H9 (cell line): ENCODE measurements around the gene CCL16. TPM values are rescaled to one million over a fixed set of nuclear protein-coding genes. Genes with fewer than 3 reads are reported as not detected.

Experiments used
- DNase-seq: peaks from one replicate; pipeline ENCODE4 v3.0.0-alpha.2; 2017
- H2AFZ ChIP-seq: one replicate; pipeline ENCODE4 v1.6.1; 2013; ENCODE audit warnings: mild to moderate bottlenecking, low read length, control low read depth, moderate library complexity
- H2AK5ac ChIP-seq: 2 replicates; pipeline ENCODE4 v1.6.1; 2013; ENCODE audit warnings: low read length, control low read depth, mixed read lengths; ENCODE audit not compliant: insufficient read length
- H2BK120ac ChIP-seq: one replicate; pipeline ENCODE4 v1.6.1; 2013; ENCODE audit warnings: low read depth, mild to moderate bottlenecking, low read length, control low read depth, inconsistent platforms; ENCODE audit not compliant: poor library complexity, severe bottlenecking
- H2BK12ac ChIP-seq: 2 replicates; pipeline ENCODE4 v1.6.1; 2013; ENCODE audit warnings: low read length, control low read depth, mixed read lengths, low read depth; ENCODE audit not compliant: insufficient read length
- H2BK15ac ChIP-seq: 2 replicates; pipeline ENCODE4 v1.6.1; 2013; ENCODE audit warnings: low read depth, low read length, control low read depth
- H2BK20ac ChIP-seq: one replicate; pipeline ENCODE4 v1.6.1; 2013; ENCODE audit warnings: low read depth, mild to moderate bottlenecking, low read length, control low read depth, inconsistent platforms; ENCODE audit not compliant: poor library complexity, severe bottlenecking
- H2BK5ac ChIP-seq: 2 replicates; pipeline ENCODE4 v1.6.1; 2013; ENCODE audit warnings: low read length, control low read depth, mixed read lengths; ENCODE audit not compliant: insufficient read length
- H3K14ac ChIP-seq: 2 replicates; pipeline ENCODE4 v1.6.1; 2013; ENCODE audit warnings: low read length, control low read depth; ENCODE audit not compliant: insufficient read depth
- H3K18ac ChIP-seq: 2 replicates; pipeline ENCODE4 v1.6.1; 2013; ENCODE audit warnings: low read depth, mild to moderate bottlenecking, mixed read lengths, low read length, control low read depth; ENCODE audit not compliant: insufficient read length
- H3K23ac ChIP-seq: 2 replicates; pipeline ENCODE4 v1.6.1; 2013; ENCODE audit warnings: low read length, control low read depth, mixed read lengths, low read depth; ENCODE audit not compliant: insufficient read length
- H3K23me2 ChIP-seq: 2 replicates; pipeline ENCODE4 v1.6.1; 2013; ENCODE audit warnings: low read depth, mild to moderate bottlenecking, mixed read lengths, low read length, control low read depth; ENCODE audit not compliant: insufficient read length, poor library complexity, severe bottlenecking
- H3K27ac ChIP-seq: 2 replicates; pipeline ENCODE4 v1.5.1; 2013; ENCODE audit warnings: low read length, control low read depth, mixed read lengths, low read depth; ENCODE audit not compliant: insufficient read length
- H3K27me3 ChIP-seq: 2 replicates; pipeline ENCODE4 v1.6.1; 2013; ENCODE audit warnings: low read length, control low read depth, inconsistent platforms; ENCODE audit not compliant: insufficient read depth
- H3K4ac ChIP-seq: 2 replicates; pipeline ENCODE4 v1.6.1; 2013; ENCODE audit warnings: low read depth, mild to moderate bottlenecking, control low read depth, inconsistent platforms, low read length, moderate library complexity
- H3K4me1 ChIP-seq: 2 replicates; pipeline ENCODE4 v1.6.1; 2013; ENCODE audit warnings: low read length, control low read depth, inconsistent platforms; ENCODE audit not compliant: insufficient read depth
- H3K4me2 ChIP-seq: 2 replicates; pipeline ENCODE4 v1.6.1; 2013; ENCODE audit warnings: low read length, control low read depth, mixed read lengths; ENCODE audit not compliant: insufficient read length, insufficient read depth
- H3K56ac ChIP-seq: 2 replicates; pipeline ENCODE4 v1.6.1; 2013; ENCODE audit warnings: low read depth, mild to moderate bottlenecking, mixed read lengths, low read length, control low read depth; ENCODE audit not compliant: insufficient read length
- H3K79me1 ChIP-seq: 2 replicates; pipeline ENCODE4 v1.6.1; 2013; ENCODE audit warnings: low read depth, mild to moderate bottlenecking, moderate library complexity, low read length, control low read depth, inconsistent platforms; ENCODE audit not compliant: insufficient read depth, poor library complexity, severe bottlenecking
- H3K79me2 ChIP-seq: 2 replicates; pipeline ENCODE4 v1.6.1; 2013; ENCODE audit warnings: low read length, control low read depth, inconsistent platforms; ENCODE audit not compliant: insufficient read depth
- H3K9ac ChIP-seq: 2 replicates; pipeline ENCODE4 v1.6.1; 2013; ENCODE audit warnings: low read length, control low read depth, mixed read lengths; ENCODE audit not compliant: insufficient read length; ENCODE audit errors: extremely low read depth
- H3K9me3 ChIP-seq: one replicate; pipeline ENCODE4 v1.6.1; 2013; ENCODE audit warnings: low read depth, low read length, inconsistent platforms; ENCODE audit not compliant: control insufficient read depth
- H3T11ph ChIP-seq: one replicate; pipeline ENCODE4 v1.6.1; 2013; ENCODE audit warnings: mild to moderate bottlenecking, low read length, control low read depth, inconsistent platforms
- H4K20me1 ChIP-seq: one replicate; pipeline ENCODE4 v1.6.1; 2013; ENCODE audit not compliant: control insufficient read depth, insufficient read length, insufficient read depth
- H4K5ac ChIP-seq: 2 replicates; pipeline ENCODE4 v1.6.1; 2013; ENCODE audit warnings: low read depth, mild to moderate bottlenecking, mixed read lengths, low read length, control low read depth; ENCODE audit not compliant: insufficient read length
- H4K8ac ChIP-seq: replicated peaks from 2 replicates; pipeline ENCODE4 v1.6.1; 2013; ENCODE audit warnings: low read length, control low read depth, mixed read lengths, low read depth; ENCODE audit not compliant: insufficient read length
- H4K91ac ChIP-seq: 2 replicates; pipeline ENCODE4 v1.6.1; 2013; ENCODE audit warnings: low read depth, mild to moderate bottlenecking, moderate library complexity, mixed read lengths, low read length, control low read depth; ENCODE audit not compliant: insufficient read length
- H3K27ac Mint-ChIP-seq, 3 experiments: 2 replicates in 2 of 3; 3 replicates in 1 of 3; pipeline ENCODE4 v1.8.0; 2020 to 2021; ENCODE audit warnings: mixed read lengths in 3 of 3, mild to moderate bottlenecking in 1 of 3, moderate library complexity in 1 of 3
- H3K27me3 Mint-ChIP-seq: 2 replicates; pipeline ENCODE4 v1.8.0; 2021; ENCODE audit warnings: low read depth, mild to moderate bottlenecking, moderate library complexity, mixed read lengths
- H3K36me3 Mint-ChIP-seq, 3 experiments: 2 replicates in 2 of 3; 3 replicates in 1 of 3; pipeline ENCODE4 v1.8.0; 2020 to 2021; ENCODE audit warnings: low read depth in 3 of 3, mixed read lengths in 3 of 3; ENCODE audit not compliant: insufficient read depth in 1 of 3
- H3K4me1 Mint-ChIP-seq, 2 experiments: 2 replicates each; pipeline ENCODE4 v1.8.0; 2020; ENCODE audit warnings: mixed read lengths in 2 of 2
- H3K4me3 Mint-ChIP-seq, 2 experiments: 2 replicates in 1 of 2; 3 replicates in 1 of 2; pipeline ENCODE4 v1.8.0; 2020 to 2021; ENCODE audit warnings: mild to moderate bottlenecking in 2 of 2, mixed read lengths in 2 of 2, moderate library complexity in 1 of 2
- H3K9me3 Mint-ChIP-seq, 2 experiments: 2 replicates in 1 of 2; 3 replicates in 1 of 2; pipeline ENCODE4 v1.8.0; 2020; ENCODE audit warnings: mild to moderate bottlenecking in 2 of 2, mixed read lengths in 2 of 2, moderate library complexity in 1 of 2
- CTCF ChIP-seq: fragments of 200-600 bp; sonication (generic); conservative IDR thresholded peaks from 3 replicates; pipeline ENCODE4 v1.8.0; 2021; ENCODE audit warnings: antibody characterized with exemption, mild to moderate bottlenecking
- WGBS: extraction: QIAGEN DNeasy Blood & Tissue Kit; methylation state at CpG from one replicate; pipeline ENCODE4 v1.1.7; 2013; ENCODE audit warnings: missing lambda C conversion rate, low lambda C conversion rate, mixed read lengths; ENCODE audit not compliant: insufficient read length; ENCODE audit errors: extremely low coverage; 5-methylcytosine and 5-hydroxymethylcytosine counted together
- total RNA-seq: library from RNA; stranded (reverse); gene quantifications from 2 replicates; pipeline ENCODE4 v1.2.1, GENCODE V29; 2021

Gene CCL16
- total RNA-seq, 1 experiment from 2014 or later, result not detected

GRCh38 chr17:35930211-35931065 is 50.9 kb downstream of the CCL16 start, which contains the start of gene RDM1:
Gene RDM1, minus strand, starts transcription at chr17:35930773. Its CDS starts 46 bp downstream, at chr17:35930727.
- H3K36me3 Mint-ChIP-seq, result peaks cover 0 to 9% (median 0%) of the 10 kb centered on the region in 3 experiments; a peak in 1 of 7 replicates
- no CpG with 5 or more reads among the region's 35 CpGs for WGBS
- H3K4me1 ChIP-seq, result peaks cover 4% of the 10 kb centered on the region; the same call in 1 of the 2 replicates
- H3K27ac Mint-ChIP-seq, result 0 out of 7 replicates have a peak within 1 kb of the TSS, but pooled peaks of 1 of the 3 experiments have one; percentile 75
- H3K27me3 ChIP-seq, result no peaks in the 10 kb centered on the region
- H3K23ac ChIP-seq, result no peak within 1 kb of the TSS
- H4K8ac ChIP-seq, result no peak within 1 kb of the TSS
- H3K23me2 ChIP-seq, result peaks cover 3% of the 10 kb centered on the region
- H3K4me3 Mint-ChIP-seq, result peak within 1 kb of the TSS; percentile 81 to 84
- H2BK120ac ChIP-seq, result no peak within 1 kb of the TSS
- no peaks in the 10 kb centered on the region for H3K9me3 Mint-ChIP-seq
- H3K79me1 ChIP-seq, result no peaks in the 10 kb centered on the region
- H2BK5ac ChIP-seq, result no peak within 1 kb of the TSS
- TF ChIP-seq CTCF, result no peak
- H3K27ac ChIP-seq, result no peak within 1 kb of the TSS
- peaks cover 3% of the 10 kb centered on the region for H3K27me3 Mint-ChIP-seq
- no peak within 1 kb of the TSS for H2BK15ac ChIP-seq
- no peak within 1 kb of the TSS for H3K9ac ChIP-seq
- peak; percentile 96 for DNase-seq
- H4K20me1 ChIP-seq, result no peaks in the 10 kb centered on the region
- H3K56ac ChIP-seq, result no peak within 1 kb of the TSS
- no peak within 1 kb of the TSS for H3K4ac ChIP-seq
- H4K91ac ChIP-seq, result no peak within 1 kb of the TSS
- no peak within 1 kb of the TSS for H3T11ph ChIP-seq
- H3K9me3 ChIP-seq, result no peaks in the 10 kb centered on the region
- H2BK20ac ChIP-seq, result no peak within 1 kb of the TSS
- H2BK12ac ChIP-seq, result no peak within 1 kb of the TSS
- H3K79me2 ChIP-seq, result no peaks in the 10 kb centered on the region
- no peak within 1 kb of the TSS for H4K5ac ChIP-seq
- peak within 1 kb of the TSS; percentile 78 for H2AFZ ChIP-seq
- H3K18ac ChIP-seq, result no peak within 1 kb of the TSS
- H3K4me2 ChIP-seq, result peak within 1 kb of the TSS; percentile 52
- no peak within 1 kb of the TSS for H2AK5ac ChIP-seq
- H3K4me1 Mint-ChIP-seq, result peaks cover 18 to 20% of the 10 kb centered on the region in 2 experiments
- H3K14ac ChIP-seq, result no peak within 1 kb of the TSS
